ENCODE measurements around the gene NAXE.
"Not testable (repeated sequence)": the region's sequence is repeated elsewhere in the genome, so short reads cannot be mapped to it uniquely, and the experiment has no call there.

NAXE gene

DNA sequence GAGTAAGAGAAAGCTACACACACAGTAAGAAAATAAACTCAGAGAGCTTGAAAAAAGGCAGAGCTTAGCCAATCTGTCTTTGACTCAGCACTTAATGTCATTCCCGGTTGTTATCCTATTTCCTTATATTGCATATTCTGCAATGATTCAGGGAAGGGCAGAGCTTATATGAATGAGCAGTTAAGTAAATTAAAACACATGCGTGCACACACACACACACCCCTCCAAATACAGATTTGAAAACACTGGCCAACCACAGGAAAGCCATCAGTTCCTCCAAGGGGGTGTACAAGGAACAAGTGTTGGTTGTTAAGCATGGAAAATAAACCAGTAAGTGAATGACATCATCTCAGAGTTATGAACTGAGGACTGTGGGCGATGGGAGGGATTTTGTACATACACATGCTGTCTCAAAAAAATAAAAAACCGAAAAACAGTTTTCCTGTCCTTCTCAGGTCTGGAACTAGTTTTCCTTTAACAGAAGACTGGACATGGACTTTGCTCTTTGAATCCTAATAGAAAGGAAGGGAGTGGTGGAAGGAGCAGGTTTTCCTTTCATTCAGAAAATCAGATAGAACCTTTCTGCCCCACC, 20.2 kb upstream of the NAXE start:
- peak; percentile 82 for DNase-seq (ENCODE audit: low read depth, low spot score)

DNA sequence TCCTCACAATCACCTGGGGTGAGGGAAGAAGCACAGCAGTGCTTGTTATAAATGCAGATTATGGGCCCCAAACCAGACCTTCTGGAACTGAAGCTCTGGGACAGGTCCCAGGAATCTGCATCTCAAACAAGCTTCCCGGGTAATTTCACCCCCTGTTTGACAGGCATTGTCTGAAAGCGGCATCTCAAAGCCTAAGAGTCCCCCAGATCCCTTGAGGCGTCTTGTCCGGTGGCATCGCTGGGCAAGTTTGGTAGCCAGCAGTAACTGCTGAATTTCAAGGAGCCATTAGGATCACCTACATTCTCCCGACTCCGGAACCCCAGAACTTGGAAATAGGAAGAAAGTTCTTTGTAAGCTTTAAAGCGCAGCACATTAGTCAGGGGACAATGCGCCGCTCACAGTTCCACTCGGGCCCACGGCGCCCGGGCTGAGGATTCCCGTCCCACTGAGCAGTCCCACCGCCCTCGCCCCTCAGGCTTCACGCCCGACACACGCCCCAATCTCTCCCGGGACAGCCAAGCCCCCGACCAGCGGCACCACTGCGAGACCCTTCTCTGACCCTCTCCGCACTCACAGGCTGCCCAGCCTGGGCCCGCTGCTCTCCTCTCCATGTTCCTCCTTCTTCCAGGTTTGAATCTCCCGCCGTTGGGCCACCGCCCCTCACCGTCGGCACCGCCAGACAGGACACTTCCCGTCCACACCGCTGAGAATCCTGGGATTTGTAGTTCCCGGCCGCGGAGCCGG, 19.5 kb upstream of the NAXE start, which contains the start of gene IQGAP3:
Gene IQGAP3 (minus strand): TSS at position 647 of the 744 bp plus-strand sequence. CDS start 36 bp downstream, at position 611.
- DNase-seq (ENCODE audit: low read depth, low spot score), result peak; percentile 92

DNA sequence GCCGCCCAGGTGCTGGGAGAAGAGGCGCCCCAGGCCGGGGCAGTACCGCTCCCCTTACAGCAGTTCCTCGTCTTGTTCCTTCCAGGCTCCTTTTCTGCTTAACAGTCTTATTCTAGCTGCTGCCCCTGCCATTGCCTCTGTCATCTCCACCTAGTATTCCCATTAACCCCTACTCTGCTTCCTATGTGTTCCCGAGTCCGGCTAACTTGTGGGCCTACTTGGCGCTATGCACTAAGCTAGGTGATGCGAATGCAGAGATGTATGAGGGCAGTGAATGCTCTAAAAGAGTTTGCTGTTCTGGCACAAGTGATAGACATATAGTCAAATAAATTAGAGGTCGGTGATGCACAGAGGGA, 18.9 kb upstream of the NAXE start:
- DNase-seq (ENCODE audit: low read depth, low spot score), result no peak

DNA sequence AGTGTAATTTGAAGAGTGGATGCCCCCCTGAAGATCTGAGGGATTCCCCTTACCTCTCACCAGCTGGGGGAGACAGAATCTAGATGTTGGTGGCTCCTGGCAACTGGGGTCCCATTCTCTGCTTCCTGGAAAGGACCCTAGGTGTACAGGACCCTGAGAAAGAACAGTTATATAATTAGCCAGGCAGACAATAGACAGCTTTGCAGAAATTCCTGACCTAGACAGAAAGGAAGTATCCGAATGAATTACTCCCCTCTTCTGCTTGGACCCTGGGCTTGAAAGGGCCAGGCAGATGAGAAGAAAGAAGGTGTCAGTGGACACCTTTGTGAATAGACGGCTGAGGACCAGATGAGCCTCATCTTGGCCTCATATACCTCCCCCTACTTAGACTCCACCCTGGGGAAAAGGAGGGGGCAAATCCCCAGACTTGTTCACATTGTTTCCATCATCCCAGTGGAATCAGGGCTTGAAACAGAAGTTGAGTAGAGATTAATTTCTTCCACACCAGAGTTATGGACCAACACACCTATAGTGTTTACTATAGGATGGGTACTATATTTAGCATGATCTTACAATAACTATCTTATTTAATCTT, 17.4 kb upstream of the NAXE start:
- no peak for DNase-seq (ENCODE audit: low read depth, low spot score)

DNA sequence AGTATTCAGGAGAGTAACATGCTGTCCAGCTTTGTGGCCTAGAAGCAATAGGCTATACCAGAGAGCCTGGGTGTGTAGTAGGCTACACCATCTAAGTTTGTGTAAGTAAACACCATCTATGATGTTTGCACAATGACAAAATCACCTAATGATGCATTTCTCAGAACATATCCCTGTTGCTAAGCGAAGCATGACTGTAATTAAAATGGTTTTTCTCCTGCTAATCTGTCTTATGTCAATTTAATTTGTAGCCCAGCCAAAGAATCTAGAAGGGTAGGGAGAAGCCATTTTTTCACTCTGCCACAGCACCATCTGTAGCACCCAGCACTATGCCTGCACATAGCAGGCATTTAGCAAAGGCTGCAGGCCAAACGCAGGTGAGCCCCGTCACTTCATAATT, 14.0 kb upstream of the NAXE start:
- DNase-seq (ENCODE audit: low read depth, low spot score), result no peak

DNA sequence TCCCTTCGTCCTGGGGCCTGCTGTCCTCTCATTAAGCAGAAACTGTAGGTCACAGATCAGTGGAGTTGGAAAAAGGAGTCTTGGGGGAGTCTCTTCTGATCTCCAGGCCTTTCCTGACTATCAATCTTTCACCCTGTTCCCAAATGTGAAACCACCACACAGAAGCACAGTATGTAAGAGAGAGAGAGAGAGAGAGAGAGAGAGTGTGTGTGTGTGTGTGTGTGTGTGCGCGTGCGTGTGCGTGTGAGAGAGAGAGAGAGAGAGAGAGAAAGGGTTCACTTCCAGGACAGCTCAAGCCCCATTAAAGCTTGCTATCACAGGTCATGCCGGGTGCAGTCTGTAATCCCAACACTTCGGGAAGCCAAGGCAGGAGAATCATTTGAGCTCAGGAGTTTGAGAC, 13.5 kb upstream of the NAXE start:
- no peak for DNase-seq (ENCODE audit: low read depth, low spot score)

DNA sequence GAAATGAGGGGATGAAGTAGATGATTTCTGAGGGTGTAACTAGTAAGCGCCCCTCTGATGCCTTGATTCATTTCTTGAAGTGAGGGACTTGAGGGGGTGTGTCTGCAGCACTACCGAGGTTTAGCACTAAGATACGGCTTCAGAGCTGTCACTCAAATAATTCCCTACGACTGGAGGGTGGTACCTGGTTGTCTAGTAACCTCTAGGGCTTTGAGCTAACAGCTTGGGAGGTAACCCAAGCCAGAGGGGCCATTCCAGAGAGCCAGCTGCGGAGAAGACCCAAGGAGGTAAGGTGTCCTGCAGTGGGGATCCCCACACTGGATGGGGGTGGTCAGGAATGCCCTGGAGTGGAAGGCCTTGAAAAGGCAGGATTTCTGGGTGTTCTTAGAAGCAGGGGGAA, 12.1 kb upstream of the NAXE start, which contains the start of gene TTC24:
Gene TTC24 (plus strand): TSS at position 252 of the 400 bp plus-strand sequence. CDS start 1,642 bp downstream, outside the sequence.
- DNase-seq (ENCODE audit: low read depth, low spot score), result no peak

DNA sequence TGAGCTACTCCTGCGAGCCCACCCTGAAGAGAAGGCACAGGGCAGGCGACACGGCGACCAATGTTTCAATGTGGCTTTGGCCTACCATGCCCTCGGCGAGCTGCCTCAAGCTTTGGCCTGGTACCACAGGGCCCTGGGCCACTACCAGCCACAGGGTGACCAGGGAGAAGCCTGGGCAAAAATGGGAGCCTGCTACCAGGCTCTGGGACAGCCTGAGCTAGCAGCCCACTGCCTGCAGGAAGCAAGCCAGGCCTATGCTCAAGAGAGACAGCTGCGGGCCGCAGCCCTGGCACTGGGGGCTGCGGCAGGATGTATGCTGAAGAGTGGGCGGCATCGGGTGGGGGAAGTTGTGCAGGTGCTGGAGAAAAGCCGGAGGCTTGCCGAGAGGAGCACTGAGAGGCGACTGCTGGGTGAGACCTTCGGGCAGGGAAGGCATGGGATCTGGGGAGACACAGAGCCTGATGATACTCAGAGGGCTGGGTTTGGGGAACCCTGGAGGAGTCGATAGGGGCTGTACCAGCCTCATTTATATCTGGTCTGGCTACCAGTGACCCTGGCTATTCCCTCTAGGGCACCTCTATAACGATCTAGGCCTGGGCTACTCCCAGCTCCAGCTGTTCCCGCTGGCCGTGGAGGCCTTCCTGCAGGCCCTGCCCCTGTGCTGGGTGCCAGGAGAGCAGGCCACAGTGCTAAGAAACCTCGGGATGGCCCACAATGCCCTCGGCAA, 9.8 kb upstream of the NAXE start:
- no peak for DNase-seq (ENCODE audit: low read depth, low spot score)

DNA sequence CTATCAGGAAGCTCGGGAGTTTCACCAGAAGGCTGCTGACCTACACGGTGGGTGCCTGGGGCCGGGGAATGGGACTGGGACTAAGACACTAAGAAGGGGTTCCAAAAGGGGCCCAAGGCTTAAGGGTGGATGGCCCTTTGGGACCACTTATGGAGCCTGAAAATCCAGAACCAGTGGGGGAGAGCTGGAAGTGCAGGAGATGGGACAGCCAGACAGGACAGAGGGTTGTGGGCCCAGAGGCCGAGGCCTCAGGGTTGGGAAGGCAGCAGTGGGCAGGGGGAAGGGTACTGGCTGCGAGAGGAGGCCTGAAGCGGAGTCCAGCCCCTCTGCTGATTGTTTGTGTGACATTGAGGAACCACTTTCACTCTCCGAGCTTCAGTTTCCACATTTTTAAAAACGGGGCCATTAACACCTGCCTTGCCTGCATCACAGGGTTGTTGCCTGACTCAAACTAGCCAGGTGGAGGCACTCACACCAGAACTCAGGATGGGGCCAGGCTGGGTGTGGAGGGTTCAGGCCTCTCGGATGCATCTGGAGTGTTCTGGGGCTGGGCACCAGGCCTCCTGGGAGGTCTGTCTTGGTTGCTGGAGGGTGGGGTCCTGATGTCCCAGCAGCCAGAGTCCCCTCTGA, 9.1 kb upstream of the NAXE start:
- no peak for DNase-seq (ENCODE audit: low read depth, low spot score)

DNA sequence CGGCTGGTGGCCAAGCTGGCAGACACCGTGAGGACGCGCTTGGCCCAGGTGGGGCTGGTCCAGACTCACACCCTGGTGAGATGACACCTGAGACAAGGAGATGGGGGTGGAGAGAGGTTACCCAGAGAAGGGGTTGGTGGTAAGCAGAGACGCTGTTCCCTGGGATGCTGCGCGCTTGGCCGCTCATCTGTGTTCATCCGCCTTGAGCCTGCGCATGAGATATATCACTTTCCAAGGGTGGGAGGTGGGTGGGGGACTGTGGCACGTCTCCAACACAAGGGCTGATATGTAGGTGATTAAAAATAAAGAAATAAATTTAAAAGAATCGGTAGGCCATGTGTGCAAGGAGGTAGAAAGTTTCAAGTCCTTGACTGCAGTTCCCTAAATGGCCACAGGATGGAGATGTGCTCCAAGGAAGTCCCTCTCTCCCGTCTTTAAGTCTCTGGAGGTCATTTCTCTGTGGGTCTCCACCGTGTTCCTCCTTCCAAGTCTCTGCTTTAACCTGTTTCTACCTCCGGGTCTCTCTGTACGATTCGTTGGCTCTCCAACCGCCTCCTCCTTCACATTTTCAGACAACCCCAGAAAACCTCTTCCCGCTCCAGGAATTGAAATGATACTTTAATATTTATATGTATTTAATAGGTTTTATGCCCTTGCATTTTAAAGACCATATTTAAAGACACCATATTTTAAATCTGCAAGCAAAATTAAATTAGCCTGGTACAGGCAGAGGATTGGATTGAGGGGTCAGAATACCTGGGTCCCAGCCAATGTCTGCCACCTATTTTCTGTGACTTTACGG, 7.6 kb upstream of the NAXE start:
- peak; percentile 89 for DNase-seq (ENCODE audit: low read depth, low spot score)

DNA sequence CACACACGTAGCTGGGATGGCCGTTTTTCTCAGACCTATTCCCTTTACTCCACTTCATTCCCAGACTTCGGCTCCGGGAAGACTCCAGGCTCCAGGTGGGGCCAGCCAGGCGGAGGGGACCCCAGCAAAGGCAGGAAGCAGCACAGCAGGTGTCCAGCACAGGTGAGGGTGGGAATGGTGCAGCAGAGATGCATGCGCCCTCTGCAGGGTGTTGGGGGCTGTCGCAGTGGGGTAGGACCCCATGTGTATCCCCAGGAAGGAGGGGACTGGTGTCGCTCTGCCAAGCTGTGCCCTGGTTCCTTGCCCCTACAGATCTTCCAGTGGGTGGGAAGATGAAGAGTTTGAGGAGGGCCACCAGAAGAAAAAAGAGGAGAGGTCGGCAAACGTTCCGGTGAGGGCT, 6.8 kb upstream of the NAXE start:
- DNase-seq (ENCODE audit: low read depth, low spot score), result no peak

DNA sequence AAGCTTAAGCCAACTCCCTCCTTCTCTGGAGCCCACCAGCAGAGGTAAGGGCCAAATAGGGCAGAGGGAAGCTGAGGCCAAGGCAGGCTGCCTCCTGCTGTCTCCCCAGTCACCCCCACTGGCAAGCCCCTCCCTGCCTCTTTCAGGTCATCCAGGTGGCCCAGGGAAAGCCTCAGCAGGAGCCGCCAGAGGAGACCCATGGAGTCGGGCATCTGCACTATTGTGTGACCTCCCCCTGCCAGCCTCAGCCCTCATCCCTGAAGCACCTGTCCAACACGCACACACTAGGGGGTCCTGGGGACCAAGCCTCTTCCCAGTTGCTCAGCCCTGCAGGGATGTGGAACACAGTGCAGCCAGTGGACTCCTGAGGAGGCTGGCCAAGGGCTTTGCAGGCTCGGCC, 5.3 kb upstream of the NAXE start:
- no peak for DNase-seq (ENCODE audit: low read depth, low spot score)

DNA sequence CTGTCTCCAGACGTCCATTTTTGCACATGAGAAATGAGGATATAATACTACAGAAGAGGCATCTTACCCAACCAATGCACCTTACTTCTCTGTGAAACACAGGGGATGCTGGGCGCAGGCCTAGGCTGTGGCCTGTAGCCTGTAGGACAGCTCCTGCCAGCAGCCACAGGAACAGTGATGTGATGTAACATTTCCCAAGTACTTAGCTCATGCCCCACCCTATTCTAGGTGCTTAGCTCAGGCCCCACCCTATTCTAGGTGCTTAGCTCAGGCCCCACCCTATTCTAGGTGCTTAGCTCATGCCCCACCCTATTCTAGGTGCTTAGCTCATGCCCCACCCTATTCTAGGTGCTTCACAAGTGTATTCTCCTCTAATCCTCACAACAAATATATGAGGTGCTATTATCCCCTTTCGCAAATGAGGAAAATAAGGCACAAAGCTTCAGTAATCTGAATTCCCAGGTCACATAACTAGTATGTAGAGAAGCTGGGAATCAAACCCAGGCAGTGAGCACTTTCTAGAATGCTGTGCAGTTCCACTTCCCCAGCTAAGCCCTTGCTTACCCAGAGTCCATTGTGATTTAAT, 4.6 kb upstream of the NAXE start:
- no peak for DNase-seq (ENCODE audit: low read depth, low spot score)

DNA sequence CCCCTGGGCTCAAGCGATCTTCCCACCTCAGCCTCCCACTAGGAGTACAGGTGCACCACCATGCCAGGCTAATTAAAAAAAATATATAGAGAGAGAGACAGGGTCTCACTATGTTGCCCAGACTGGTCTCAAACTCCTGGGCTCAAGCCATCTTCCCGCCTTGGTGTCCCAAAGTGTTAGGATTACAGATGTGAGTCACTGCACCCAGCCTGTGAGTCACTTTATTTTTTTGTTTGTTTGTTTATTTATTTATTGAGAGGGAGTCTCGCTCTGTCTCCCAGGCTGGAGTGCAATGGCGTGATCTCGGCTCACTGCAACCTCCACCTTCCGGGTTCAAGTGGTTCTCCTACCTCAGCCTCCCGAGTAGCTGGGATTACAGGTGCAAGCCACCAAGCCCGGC, 3.6 kb upstream of the NAXE start:
- DNase-seq (ENCODE audit: low read depth, low spot score), result not testable (repeated sequence)

DNA sequence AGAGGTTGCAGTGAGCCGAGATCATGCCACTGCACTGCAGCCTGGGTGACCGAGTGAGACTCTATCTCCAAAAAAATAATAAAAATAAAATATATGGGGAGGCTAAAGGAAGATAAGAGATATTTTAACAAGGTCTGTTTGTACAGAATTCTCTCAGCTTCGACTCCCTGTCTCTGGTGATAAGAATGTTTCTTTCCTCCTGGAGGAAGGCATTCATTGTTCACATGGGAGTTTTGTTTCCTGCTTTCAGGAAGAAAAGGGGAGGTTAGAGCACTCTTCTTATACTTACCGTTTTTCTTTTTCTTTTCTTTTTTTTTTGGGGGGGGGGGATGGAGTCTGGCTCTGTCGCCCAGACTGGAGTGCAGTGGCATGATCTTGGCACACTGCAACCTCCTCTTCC, 2.0 kb upstream of the NAXE start:
- DNase-seq (ENCODE audit: low read depth, low spot score), result no peak

DNA sequence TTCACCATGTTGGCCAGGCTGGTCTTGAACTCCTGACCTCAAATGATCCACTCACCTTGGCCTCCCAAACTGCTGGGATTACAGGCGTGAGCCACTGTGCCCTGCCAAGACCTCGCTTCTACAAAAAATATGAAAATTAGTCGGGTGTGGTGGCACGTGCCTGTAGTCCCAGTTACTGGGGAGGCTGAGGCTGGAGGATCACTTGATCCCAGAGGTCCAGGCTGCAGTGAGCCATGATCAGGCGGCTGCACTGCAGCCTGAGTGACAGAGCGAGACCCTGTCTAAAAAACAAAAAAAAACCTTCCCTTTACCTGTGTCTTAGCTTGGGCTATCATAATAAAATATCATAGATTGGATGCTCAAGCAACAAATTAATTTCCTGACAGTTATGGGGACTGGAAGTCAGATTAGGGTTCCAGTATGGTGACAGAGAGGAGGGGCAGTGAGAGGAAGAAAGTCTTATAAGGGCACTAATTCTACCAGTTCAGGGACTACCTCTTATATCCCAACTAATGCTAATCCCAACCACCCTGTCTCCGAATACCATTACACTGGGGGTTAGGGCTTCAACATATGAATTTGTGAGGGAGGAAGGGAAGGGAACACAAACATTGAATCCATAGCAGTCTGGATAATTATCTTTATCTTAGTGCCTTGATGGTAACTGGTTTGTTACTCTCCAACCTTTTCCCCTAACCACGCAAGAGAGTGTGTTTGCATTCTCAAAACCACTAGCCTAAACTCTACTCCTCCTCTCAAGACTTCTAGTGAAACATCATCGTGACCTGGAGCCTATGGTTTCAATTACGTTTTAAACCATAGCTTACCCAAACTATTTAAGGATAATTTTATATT, 1.0 kb upstream of the NAXE start:
- DNase-seq (ENCODE audit: low read depth, low spot score), result no peak

DNA sequence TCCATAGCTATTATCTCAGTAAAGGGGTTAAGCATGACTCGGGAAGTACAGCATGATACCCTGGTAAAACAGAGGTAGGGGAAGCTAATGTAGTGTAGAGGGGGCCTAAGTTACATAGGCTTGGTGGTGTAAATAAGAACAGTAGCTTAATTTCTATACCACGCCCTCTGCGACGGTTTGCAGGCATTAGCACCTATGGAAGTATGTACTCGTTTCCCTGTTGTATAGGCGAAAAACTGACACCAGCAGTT, 470 bp upstream of the NAXE start:
- DNase-seq (ENCODE audit: low read depth, low spot score), result no peak

DNA sequence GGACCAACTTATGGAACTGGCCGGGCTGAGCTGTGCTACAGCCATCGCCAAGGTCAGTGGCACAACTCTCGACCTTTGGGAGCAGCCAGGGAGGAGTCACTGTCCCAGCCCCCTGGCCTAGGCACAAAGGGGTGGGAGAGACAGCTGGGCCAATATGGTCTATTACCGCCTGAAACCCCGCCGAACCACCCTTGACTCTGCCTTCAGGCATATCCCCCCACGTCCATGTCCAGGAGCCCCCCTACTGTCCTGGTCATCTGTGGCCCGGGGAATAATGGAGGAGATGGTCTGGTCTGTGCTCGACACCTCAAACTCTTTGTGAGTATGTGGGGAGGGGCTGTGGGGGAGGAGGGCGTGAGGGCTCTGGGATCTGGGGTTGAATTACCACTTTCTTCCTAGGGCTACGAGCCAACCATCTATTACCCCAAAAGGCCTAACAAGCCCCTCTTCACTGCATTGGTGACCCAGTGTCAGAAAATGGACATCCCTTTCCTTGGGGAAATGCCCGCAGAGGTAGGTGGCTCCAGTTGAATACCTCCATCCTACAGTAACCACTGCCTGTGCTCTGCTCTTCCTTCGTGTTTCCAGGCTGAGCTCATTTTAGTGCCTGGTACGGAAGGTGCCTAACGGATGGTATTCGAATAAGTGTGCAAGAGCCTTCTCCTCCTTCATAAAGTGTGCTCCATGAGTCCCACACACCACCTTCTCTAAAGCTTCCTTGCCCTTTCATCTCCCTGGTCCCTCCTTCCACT, 758 bp downstream of the NAXE start:
- DNase-seq (ENCODE audit: low read depth, low spot score), result no peak

DNA sequence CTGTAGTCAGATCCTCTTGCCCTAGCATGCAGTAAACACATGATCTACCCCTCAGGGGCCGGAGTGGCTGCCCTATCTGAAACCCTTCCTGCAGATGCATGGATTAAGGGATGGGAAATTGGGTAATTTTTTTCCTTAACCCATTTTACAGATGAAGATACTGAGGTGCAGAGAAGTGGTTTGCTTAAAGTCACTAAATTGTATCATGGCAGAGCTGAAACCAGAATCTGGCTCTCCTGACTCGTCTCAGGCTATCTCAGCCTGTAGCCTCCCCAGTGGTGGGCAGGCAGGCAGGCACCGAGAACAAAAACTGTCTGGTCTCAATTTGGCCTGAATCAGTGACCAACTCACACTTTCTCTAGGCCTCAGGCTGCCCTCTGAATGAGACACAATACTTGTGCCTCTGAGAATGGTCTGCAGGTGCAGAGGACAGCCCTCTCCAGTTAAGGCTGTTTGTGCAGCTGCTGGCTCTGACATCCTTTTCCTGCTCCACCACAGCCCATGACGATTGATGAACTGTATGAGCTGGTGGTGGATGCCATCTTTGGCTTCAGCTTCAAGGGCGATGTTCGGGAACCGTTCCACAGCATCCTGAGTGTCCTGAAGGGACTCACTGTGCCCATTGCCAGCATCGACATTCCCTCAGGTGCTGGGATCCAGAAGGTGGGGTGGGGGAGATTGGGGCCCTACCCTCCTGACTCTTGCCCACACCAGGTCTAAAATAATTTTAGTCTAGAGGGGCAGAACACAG, 1.5 kb downstream of the NAXE start:
- no peak for DNase-seq (ENCODE audit: low read depth, low spot score)
